Activated CD4-positive, alpha-beta T cell treated with anti-CD3 and anti-CD28 coated beads, Interleukin-2, amount 10 ng/mL, durations not matched to agents 7 days and 5 days (primary cell): ENCODE results near the gene ADCY5. TPM values are rescaled to one million over a fixed set of nuclear protein-coding genes. Genes with fewer than 3 reads are reported as not detected.

Source experiments
- CTCF ChIA-PET: fragments of 350-600 bp; sonication (Branson Sonifier 250); formaldehyde crosslinking; loops from one replicate; lab custom pipeline; 2021; ENCODE audit warnings: antibody characterized with exemption; lab: Charles Lee
- POLR2A ChIA-PET: fragments of 350-600 bp; sonication (Branson Sonifier 250); formaldehyde crosslinking; loops from one replicate; lab custom pipeline; 2021; ENCODE audit warnings: antibody characterized with exemption; lab: Charles Lee
- DNase-seq: peaks from one replicate; pipeline ENCODE4 v3.0.0-alpha.2; 2020
- H3K27ac Mint-ChIP-seq: one replicate; pipeline ENCODE4 v1.8.0; 2021; ENCODE audit warnings: mild to moderate bottlenecking, moderate library complexity, mixed read lengths
- H3K27me3 Mint-ChIP-seq: one replicate; pipeline ENCODE4 v1.8.0; 2021; ENCODE audit warnings: mixed read lengths
- H3K36me3 Mint-ChIP-seq: one replicate; pipeline ENCODE4 v1.8.0; 2021; ENCODE audit warnings: low read depth, mixed read lengths
- H3K4me1 Mint-ChIP-seq: one replicate; pipeline ENCODE4 v1.8.0; 2021; ENCODE audit warnings: mixed read lengths
- H3K4me3 Mint-ChIP-seq: one replicate; pipeline ENCODE4 v1.8.0; 2021; ENCODE audit warnings: mild to moderate bottlenecking, moderate library complexity, mixed read lengths
- H3K9me3 Mint-ChIP-seq: one replicate; pipeline ENCODE4 v1.8.0; 2021; ENCODE audit warnings: mixed read lengths
- total RNA-seq, 2 experiments: library from RNA; stranded (reverse); gene quantifications; one replicate each; pipeline ENCODE4 v1.2.3, GENCODE V29; 2021

The ADCY5 gene
- total RNA-seq, 2 experiments from 2014 or later, result not detected

DNA sequence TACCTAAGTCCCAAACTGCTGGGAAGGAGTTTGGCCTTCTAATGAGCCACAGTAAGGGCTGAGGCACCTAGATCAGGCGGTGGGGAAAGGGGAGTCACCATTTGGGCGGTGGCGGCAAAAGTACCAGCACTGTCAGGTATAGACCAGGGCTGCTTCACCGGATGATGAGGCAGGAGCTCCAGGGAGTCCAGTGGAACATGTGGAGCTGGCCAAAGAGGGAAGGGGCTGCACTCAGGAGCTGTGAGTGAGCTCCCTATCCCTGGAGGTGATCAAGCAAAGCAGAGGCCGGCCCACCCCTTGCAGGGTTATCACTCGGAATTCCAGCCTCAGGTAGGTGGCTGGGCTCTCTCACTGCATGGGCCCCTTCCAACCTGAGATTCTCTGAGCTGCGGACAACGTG is 138.7 kb downstream of the ADCY5 start:
- no peak for DNase-seq
- H3K27me3 Mint-ChIP-seq, result peaks cover 4% of the 10 kb centered on the region
- H3K4me1 Mint-ChIP-seq, result no peaks in the 10 kb centered on the region
- no peaks in the 10 kb centered on the region for H3K9me3 Mint-ChIP-seq
- ChIA-PET CTCF (interaction anchor here (0.6 kb wide), 1 partner anchor 356 kb away, joined by 3 read pairs; no protein-coding TSS in a partner anchor), POLR2A (no interaction called here)
- H3K36me3 Mint-ChIP-seq, result no peaks in the 10 kb centered on the region
- H3K4me3 Mint-ChIP-seq, result no peak overlapping the region
- H3K27ac Mint-ChIP-seq, result no peak overlapping the region

GRCh38 chr3:123307064-123307463 is 141.8 kb downstream of the ADCY5 start:
- no peak for DNase-seq
- H3K27me3 Mint-ChIP-seq, result peaks cover 4% of the 10 kb centered on the region

GRCh38 chr3:123305192-123305591 is 143.7 kb downstream of the ADCY5 start:
- CTCF ChIA-PET, result interaction anchor here (0.7 kb wide), 1 partner anchor 14 kb away, joined by 3 read pairs; no protein-coding TSS in a partner anchor
- Mint-ChIP-seq H3K27me3 (peaks cover 4% of the 10 kb centered on the region), H3K9me3 (no peaks in the 10 kb centered on the region), H3K4me3 (no peak overlapping the region), H3K4me1 (no peaks in the 10 kb centered on the region), H3K27ac (no peak overlapping the region), H3K36me3 (no peaks in the 10 kb centered on the region)
- no peak for DNase-seq
- POLR2A ChIA-PET, result no interaction called here

More at GRCh38 chr3:123307064-123307463, 141.8 kb downstream of the ADCY5 start:
- ChIA-PET CTCF (interaction anchor here (1.1 kb wide), 1 partner anchor 242 kb away, joined by 4 read pairs; no protein-coding TSS in a partner anchor), POLR2A (interaction anchor here (0.5 kb wide), 1 partner anchor 440 kb away, joined by 3 read pairs; no protein-coding TSS in a partner anchor)
- no peaks in the 10 kb centered on the region for H3K9me3 Mint-ChIP-seq
- no peaks in the 10 kb centered on the region for H3K4me1 Mint-ChIP-seq
- H3K36me3 Mint-ChIP-seq, result no peaks in the 10 kb centered on the region
- no peak overlapping the region for H3K27ac Mint-ChIP-seq
- H3K4me3 Mint-ChIP-seq, result no peak overlapping the region

- POLR2A ChIA-PET, result interaction anchor here (0.7 kb wide), 1 partner anchor 560 kb away, joined by 3 read pairs; no protein-coding TSS in a partner anchor
- CTCF ChIA-PET, result no interaction called here
- Mint-ChIP-seq H3K36me3 (no peaks in the 10 kb centered on the region), H3K27ac (no peak overlapping the region), H3K4me1 (no peaks in the 10 kb centered on the region), H3K9me3 (no peaks in the 10 kb centered on the region), H3K27me3 (peaks cover 4% of the 10 kb centered on the region), H3K4me3 (no peak overlapping the region)
- DNase-seq, result no peak
These were observed 144.8 kb downstream of the ADCY5 start for GRCh38 chr3:123303976-123304560.

GRCh38 chr3:123302961-123303360 is 145.9 kb downstream of the ADCY5 start:
- Mint-ChIP-seq H3K4me1 (no peaks in the 10 kb centered on the region), H3K9me3 (no peaks in the 10 kb centered on the region), H3K36me3 (no peaks in the 10 kb centered on the region), H3K4me3 (no peak overlapping the region), H3K27me3 (peaks cover 4% of the 10 kb centered on the region), H3K27ac (no peak overlapping the region)
- no peak for DNase-seq
- ChIA-PET POLR2A (no interaction called here), CTCF (no interaction called here)

DNA sequence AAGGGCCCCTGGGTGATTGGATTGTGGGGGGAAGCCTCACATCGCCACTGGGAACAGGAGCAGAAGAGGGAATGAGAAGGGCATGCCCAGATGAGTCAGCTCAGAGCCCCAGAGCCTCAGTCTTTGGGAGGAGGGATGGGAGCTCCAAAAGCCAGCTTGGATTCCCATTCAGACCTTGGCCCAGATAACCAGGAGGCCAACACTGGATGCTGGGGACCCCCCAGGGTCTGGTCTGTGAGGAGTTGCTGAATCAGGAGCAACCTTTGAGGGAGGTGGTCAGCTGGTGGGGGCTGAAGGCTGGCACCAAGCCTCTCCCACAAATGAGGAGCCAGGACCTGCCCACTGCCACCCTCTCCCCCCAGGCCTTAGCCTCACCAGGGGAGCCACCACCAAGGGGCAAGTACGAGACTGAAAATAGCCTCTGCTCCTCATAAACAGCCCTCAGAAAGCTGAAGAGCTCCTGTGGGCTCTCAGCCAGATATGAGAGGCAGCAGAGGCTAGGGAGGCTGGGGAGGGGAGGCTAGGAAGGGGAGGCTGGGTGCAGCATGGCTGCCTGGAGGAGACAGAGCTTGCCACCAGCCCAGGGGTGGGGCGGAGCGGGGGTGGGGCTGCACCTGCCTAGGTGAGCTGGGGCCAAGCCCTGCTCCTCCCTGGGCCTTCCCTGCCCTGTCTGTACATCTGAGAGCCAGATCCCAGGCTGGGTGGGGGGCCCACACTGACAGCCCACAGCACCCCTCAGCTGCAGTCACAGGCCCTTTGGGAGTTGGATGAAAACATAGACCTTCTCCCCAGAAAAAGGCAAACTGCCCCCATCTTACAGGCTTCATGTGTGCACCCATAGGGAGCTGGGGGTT is 147.3 kb downstream of the ADCY5 start:
- DNase-seq, result no peak
- no peaks in the 10 kb centered on the region for H3K27me3 Mint-ChIP-seq
- H3K4me3 Mint-ChIP-seq, result no peak overlapping the region
- no peak overlapping the region for H3K27ac Mint-ChIP-seq
- no peaks in the 10 kb centered on the region for H3K9me3 Mint-ChIP-seq
- no peaks in the 10 kb centered on the region for H3K4me1 Mint-ChIP-seq
- ChIA-PET CTCF (no interaction called here), POLR2A (interaction anchor here (0.7 kb wide), 1 partner anchor 29 kb away, joined by 3 read pairs; no protein-coding TSS in a partner anchor)
- H3K36me3 Mint-ChIP-seq, result no peaks in the 10 kb centered on the region

DNA sequence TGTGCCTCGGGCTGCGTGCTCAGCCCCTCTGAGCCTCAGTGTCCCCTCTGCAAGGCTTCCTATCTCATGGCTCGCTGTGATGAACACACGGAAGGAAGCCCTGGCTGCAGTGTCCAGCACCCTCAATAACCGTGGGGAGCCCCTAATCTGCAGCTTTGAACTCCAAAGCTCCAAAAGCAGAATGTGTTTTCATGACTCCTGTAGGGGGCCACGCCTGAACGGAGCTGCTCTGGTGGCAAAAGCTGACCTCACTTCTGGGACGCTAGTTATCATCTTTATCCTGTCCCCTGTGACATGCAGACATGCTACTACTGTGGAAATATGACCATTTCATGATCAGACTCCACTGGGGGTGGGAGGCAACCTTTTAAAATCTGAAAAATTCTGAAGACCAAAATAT is 148.3 kb downstream of the ADCY5 start:
- H3K4me1 Mint-ChIP-seq, result no peaks in the 10 kb centered on the region
- H3K9me3 Mint-ChIP-seq, result no peaks in the 10 kb centered on the region
- POLR2A ChIA-PET, result no interaction called here
- no peaks in the 10 kb centered on the region for H3K36me3 Mint-ChIP-seq
- CTCF ChIA-PET, result interaction anchor here (0.9 kb wide), 1 partner anchor 29 kb away, joined by 3 read pairs; no protein-coding TSS in a partner anchor
- no peak overlapping the region for H3K27ac Mint-ChIP-seq
- H3K27me3 Mint-ChIP-seq, result no peaks in the 10 kb centered on the region
- no peak overlapping the region for H3K4me3 Mint-ChIP-seq
- no peak for DNase-seq

DNA sequence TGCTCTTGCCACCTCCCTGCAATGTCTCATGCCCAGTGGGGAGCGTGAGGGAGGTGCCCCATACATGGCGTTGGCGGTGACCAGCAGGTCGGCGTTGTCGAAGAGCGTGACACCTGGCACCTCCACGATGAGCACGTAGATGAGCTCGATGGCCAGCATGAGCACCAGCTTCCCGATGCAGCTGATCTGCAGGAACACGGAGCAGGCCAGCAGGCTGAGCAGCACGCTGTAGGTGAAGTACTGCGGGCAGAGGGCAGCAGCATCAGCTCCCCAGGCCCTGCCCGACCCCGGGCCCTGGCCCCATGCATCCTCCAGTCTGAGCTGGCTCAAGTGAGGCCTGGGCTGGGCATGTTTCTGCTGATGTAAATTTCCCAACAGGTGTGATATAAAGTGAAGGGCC is 148.8 kb downstream of the ADCY5 start:
- CTCF ChIA-PET, result interaction anchor here (0.9 kb wide), 1 partner anchor 29 kb away, joined by 3 read pairs; no protein-coding TSS in a partner anchor
- POLR2A ChIA-PET, result no interaction called here
- Mint-ChIP-seq H3K4me1 (no peaks in the 10 kb centered on the region), H3K36me3 (no peaks in the 10 kb centered on the region), H3K4me3 (no peak overlapping the region), H3K27me3 (no peaks in the 10 kb centered on the region), H3K9me3 (no peaks in the 10 kb centered on the region), H3K27ac (no peak overlapping the region)
- no peak for DNase-seq

- H3K27ac Mint-ChIP-seq, result no peak overlapping the region
- POLR2A ChIA-PET, result no interaction called here
- no peaks in the 10 kb centered on the region for H3K9me3 Mint-ChIP-seq
- CTCF ChIA-PET, result no interaction called here
- H3K36me3 Mint-ChIP-seq, result no peaks in the 10 kb centered on the region
- H3K27me3 Mint-ChIP-seq, result no peaks in the 10 kb centered on the region
- H3K4me3 Mint-ChIP-seq, result no peak overlapping the region
- DNase-seq, result no peak
- H3K4me1 Mint-ChIP-seq, result no peaks in the 10 kb centered on the region
These were observed 149.3 kb downstream of the ADCY5 start for GRCh38 chr3:123299581-123299980.

- Mint-ChIP-seq H3K4me3 (no peak overlapping the region), H3K4me1 (no peaks in the 10 kb centered on the region), H3K9me3 (no peaks in the 10 kb centered on the region), H3K27me3 (no peaks in the 10 kb centered on the region), H3K27ac (no peak overlapping the region), H3K36me3 (no peaks in the 10 kb centered on the region)
- no peak for DNase-seq
- CTCF ChIA-PET, result interaction anchor here (0.6 kb wide), 1 partner anchor 243 kb away, joined by 3 read pairs; no protein-coding TSS in a partner anchor
- POLR2A ChIA-PET, result no interaction called here
These were observed 150.0 kb downstream of the ADCY5 start for GRCh38 chr3:123298903-123299302.

GRCh38 chr3:123297627-123297899 is 151.3 kb downstream of the ADCY5 start:
- ChIA-PET POLR2A (no interaction called here), CTCF (interaction anchor here (0.6 kb wide), 1 partner anchor 206 kb away, joined by 4 read pairs; no protein-coding TSS in a partner anchor)
- Mint-ChIP-seq H3K4me1 (no peaks in the 10 kb centered on the region), H3K4me3 (no peak overlapping the region), H3K27ac (no peak overlapping the region), H3K9me3 (no peaks in the 10 kb centered on the region), H3K27me3 (no peaks in the 10 kb centered on the region), H3K36me3 (no peaks in the 10 kb centered on the region)
- no peak for DNase-seq

DNA sequence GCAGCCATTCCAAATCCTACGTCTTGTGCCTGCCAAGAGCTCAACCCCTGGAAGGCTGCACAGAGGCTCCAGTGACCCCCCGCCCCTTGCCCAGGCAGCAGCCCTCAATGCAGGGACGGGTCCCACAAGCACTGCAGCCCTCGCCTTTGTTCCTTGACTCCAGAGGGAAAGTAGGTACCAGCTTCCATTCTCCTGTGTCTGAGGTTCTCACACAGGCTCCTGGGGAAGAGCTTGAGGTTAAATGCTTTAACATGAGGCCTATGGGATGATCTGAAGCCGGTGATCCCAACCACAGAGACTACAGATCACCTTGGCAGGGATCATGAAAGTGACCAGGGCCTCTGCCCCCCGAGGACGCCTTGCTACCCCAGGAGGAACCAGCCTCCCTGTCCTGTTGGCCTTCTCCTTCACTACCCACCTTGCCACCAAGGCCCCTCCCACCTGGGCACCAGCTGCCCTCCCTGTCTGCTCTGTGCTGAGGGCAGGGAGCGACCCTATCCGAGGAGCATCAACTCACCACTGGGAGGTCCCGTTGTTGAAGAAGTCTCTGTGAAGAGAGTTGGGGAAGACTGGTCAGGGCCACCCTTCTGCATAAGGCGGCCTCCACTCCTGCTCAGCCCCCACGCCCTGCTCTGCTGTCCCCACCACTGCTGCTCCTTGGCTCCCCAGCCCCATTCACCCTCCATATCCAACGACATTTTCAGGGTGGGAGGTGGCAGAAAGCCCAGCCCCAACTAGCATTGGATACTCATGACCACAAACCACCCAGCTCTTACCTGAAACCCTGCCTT is 151.9 kb downstream of the ADCY5 start:
- CTCF ChIA-PET, result interaction anchor here (0.6 kb wide), 1 partner anchor 102 kb away, joined by 3 read pairs; no protein-coding TSS in a partner anchor
- DNase-seq, result no peak
- no peaks in the 10 kb centered on the region for H3K4me1 Mint-ChIP-seq
- POLR2A ChIA-PET, result no interaction called here
- no peak overlapping the region for H3K27ac Mint-ChIP-seq
- no peaks in the 10 kb centered on the region for H3K9me3 Mint-ChIP-seq
- no peaks in the 10 kb centered on the region for H3K36me3 Mint-ChIP-seq
- no peak overlapping the region for H3K4me3 Mint-ChIP-seq
- no peaks in the 10 kb centered on the region for H3K27me3 Mint-ChIP-seq
